Ammon's horn (tissue), 1 donor: ENCODE measurements around the gene AP1S3.

Experiments
- DNase-seq: peaks from one replicate; pipeline ENCODE4 v3.0.0-alpha.2; 2016; ENCODE audit warnings: low spot score

The AP1S3 gene

DNA sequence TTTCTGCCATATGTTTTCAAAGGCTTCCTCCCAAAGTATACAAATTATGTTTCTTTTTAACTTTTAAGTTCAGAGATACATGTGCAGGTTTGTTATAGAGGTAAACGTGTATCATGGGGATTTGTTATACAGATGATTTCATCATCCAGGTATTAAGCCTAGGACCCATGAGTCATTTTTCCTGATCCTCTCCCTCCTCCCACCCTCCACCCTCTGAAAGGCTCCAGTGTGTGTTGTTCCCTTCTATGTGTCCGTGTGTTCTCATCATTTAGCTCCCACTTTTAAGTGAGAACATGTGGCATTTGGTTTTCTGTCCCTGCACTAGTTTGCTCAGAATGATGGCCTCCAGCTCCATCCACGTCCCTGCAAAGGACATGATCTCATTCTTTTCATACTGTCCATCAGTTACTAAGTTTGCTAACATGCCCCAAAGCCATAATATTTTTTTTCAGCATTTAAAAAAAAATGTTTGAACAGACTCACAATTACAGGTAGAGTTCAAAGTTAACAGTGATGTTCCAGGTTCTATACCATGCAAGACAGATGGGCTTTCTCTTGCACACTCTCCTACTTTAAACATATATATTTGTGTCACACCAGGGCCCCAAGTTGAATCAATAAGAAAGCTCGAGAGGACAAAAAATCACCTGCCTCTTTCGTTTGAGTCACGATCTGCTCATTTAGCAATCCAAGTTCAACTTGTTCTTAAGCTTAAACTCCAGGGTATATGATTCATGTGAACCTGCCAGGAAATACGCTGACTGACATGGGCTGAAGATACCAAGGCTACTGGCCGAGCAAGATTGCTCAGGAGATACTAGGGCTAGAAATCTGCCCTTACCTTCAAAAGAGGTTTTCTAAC lies 77.6 kb downstream of the AP1S3 start:
- no peak for DNase-seq

DNA sequence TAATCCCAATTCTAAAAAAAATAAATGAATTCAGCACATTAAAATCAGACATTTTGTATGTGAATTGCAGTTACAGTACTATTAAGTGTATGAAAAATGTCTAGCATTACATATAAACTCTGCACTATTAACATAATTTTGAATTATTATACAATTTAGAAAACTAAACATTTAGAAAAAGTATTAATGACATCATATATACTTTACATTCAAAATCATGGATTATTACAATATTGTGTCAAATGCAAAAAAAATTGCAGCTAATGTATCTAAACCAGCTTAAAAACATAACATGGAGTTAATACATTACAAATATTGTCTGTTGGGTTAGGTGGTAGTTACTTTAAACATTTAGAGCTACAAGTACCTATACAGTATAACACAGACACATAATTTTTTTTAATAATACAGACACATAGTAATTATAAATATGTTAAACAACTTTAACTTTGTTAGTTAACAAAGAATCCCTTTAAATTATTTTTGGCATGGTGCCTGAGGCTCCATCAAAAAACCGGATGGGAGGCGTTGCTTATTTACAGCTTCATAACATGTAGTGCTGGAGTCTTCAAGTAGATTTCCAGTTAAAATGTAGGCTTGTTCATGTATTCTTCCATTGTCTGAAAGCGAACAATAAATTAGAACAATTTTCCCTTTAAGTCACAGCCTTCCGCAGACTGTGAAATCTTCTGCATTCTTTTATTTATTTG lies 79.1 kb downstream of the AP1S3 start:
- no peak for DNase-seq

DNA sequence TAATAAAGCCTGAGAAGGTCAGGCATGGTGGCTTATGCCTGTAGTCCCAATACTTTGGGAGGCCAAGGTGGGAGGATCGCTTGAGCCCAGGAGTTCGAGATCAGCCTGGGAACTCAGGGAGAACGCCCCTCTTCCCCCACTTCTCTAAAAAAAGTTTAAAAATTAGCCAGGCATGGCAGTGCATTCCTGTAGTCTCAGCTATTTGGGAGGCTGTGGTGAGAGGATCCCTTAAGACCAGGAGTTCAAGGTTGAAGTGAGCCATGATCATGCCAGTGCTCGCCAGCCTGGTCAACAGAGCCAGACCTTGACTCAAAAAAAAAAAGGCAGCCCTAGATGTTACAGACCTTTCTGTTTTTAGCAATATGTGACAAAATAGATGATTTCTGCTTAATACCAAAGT lies 83.4 kb downstream of the AP1S3 start:
- no peak for DNase-seq

- no peak for DNase-seq
These were observed 86.4 kb downstream of the AP1S3 start for GRCh38 chr2:223751012-223751411.

DNA sequence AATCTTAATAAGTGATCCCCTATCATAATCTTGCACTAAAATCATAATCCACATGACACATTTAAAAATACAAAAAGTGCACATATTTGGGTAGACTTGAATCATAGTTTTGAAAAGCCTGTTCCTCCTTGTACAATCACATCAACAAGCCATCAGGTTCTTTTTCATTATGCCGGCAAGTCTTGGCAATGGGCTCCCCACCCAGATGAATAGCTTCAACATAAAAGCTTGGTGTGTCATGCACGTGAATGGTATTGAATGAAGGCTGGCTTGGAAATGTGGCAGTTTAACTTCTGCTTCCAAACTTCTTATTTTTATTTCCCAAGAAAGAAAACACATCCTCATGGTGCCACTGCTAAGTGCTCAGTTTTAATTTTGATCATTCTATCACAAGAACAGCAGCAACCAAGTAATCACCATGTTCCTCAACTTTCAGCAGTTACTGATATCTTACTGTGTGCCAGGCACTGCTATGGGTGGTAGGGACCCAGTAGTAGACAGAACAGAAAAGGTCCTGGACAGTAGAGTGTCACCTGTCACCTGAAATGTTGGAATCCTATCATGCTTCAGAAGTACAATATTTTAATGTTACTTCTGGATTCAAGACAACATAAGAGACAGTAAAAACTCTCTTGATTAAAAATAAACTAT lies 89.9 kb downstream of the AP1S3 start:
- no peak for DNase-seq

- no peak for DNase-seq
These were observed 90.8 kb downstream of the AP1S3 start for GRCh38 chr2:223746611-223747010.

- DNase-seq, result no peak
These were observed 92.8 kb downstream of the AP1S3 start for GRCh38 chr2:223744580-223744979.

DNA sequence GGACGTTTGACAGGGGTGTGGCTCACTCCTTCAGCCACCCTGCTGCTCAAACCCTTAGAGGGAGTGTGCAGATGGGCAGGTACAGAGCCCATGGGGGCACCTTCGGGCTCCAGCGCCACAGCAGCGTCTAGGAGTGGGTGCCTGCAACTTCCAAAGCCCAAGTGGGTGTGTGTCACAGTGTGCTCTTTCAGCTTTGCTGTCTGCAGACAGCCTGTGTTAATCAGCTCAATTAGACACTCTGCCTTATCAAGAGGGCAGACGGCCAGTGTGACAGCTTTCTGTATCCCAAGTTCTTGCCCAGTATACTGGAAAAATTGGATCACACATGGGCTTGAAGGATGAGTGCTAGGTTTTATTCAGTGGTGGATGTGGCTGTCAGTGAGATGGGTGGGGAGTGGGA lies 96.7 kb downstream of the AP1S3 start:
- DNase-seq, result no peak

DNA sequence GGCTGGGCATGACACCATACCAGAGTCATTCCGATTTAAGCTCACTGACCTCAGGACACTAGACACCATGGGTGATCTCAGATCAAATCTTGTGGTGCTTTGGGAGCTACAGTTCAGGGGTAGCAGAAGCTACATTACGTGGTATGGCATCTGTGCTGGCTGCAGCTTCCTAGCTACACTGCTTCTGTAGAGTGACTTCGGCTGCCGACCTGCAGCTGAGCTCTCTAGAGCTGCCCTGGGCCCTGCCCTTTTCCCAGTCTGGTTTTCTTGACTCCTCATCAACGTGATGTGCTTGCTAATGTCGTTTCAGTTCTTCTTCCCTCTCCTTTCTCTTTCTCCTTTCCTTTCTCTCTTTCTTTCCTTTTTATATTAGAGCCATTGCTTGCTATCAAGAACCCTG lies 100.2 kb downstream of the AP1S3 start:
- DNase-seq, result no peak

- no peak for DNase-seq
These were observed 100.9 kb downstream of the AP1S3 start for GRCh38 chr2:223736488-223736887.

- DNase-seq, result no peak
These were observed 101.6 kb downstream of the AP1S3 start for GRCh38 chr2:223735659-223736244.

DNA sequence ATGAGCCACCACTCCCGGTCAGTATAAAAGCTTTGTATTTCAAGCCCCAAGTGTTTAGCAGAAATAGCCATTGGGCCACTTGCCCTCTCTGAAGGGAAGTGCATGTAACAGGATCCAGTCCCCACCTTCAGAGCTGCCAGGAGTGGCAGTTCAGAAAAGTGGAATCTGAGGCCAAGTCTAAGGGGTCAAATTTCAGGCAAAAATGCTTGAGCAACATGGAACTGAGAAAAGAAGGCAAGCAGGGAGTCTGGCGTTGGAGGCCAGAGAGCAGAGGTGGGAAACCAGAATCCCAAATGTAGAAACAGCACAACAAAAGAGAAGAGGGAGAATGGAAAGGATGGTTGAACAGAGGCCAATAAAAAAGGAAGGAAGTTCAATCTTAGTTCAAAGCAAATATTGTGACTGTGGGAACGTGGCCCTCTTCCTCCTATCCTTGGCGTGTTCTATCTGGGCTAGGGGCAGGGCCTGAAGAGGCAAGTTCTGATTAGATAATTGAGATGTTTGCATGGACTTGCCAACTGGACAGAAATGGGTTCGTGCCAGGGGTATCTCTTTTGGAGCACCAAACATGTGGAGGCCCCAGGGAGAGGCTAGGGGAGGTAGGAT lies 102.2 kb downstream of the AP1S3 start:
- DNase-seq, result no peak

GRCh38 chr2:223734346-223734745 lies 103.0 kb downstream of the AP1S3 start:
- no peak for DNase-seq

GRCh38 chr2:223732346-223732745 lies 105.0 kb downstream of the AP1S3 start:
- no peak for DNase-seq

DNA sequence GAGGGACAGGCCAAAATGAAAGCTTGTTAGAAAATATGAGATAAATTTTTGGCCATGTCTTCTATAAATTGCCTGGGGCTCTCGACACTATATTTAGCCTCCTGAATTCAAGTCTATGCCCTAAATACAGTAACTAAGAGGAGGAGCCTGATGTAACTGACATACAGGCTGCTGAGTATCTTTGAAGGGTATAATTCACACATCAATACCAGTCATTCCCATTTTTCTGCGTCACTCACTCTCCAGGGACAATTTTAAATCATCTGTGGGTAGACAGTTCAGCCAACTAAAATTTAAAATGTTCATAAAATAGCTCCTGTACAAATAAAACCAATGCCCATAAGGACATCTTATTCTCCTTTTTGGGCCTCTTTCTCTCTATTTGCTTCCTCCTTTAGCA lies 105.9 kb downstream of the AP1S3 start:
- no peak for DNase-seq

- no peak for DNase-seq
These were observed 107.6 kb downstream of the AP1S3 start for GRCh38 chr2:223729781-223730180.

GRCh38 chr2:223727562-223727961 lies 109.8 kb downstream of the AP1S3 start:
- DNase-seq, result peak; percentile 54

DNA sequence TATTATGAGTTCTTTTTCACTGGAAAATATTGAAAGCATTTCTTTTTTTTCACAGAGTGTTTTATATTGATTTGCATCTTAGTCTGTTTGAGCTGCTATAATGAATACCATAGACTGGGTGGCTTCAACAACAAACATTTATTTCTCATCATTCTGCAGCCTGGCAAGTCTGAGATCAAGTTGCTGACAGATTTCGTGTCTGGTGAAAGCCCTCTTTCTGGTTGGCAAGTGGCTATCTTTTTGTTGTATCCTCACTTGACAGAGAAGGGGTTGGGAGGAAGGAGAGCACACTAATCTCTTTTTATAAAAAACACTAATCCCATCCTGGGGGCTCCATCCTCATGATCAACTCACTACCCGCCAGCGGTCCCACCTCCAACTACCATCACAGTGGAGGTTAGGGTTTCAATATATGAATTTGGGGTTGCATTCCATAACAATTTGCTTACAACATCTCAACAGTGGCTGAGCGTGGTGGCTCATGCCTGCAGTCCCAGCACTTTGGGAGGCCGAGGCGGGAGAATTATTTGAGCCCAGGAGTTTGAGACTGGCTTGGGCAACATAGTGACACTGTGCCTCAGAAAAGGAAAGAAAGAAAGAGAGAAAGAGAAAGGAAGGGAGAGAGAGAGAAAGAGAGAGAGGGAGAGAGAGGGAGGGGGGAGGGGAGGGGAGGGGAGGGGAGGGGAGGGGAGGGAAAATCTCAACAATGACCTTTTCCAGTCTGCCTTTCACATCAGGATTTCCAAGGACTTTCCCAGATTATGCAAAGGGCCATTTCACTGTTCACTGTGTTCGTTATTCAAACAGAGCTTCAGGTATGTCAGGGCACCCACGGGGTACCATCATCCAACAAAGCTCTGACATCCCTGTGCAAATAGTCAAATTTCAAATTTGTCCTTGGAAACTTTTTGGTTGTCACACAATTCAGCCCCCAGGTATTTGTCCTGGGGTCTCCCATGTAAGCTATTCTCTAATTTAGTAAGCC lies 111.1 kb downstream of the AP1S3 start:
- no peak for DNase-seq

DNA sequence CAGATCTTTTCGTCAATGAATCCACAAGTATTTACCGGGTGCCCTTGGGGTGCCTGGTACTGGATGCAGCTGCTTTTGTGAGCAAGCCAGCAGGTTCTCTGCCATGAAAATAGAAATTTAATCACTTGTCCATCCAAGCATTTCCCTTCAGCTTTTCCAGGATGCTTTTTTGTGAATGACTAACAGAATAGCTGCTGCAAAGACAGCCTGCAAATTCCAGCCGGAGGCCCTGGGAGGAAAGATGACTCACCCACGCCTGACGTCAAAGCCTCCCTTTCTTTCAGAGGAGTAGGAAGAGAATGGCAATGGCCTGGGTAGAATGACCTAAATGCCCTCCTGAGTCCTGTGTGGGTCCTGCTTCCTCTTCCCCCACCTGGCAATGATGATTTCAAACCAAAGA lies 111.9 kb downstream of the AP1S3 start:
- DNase-seq, result peak; percentile 86

DNA sequence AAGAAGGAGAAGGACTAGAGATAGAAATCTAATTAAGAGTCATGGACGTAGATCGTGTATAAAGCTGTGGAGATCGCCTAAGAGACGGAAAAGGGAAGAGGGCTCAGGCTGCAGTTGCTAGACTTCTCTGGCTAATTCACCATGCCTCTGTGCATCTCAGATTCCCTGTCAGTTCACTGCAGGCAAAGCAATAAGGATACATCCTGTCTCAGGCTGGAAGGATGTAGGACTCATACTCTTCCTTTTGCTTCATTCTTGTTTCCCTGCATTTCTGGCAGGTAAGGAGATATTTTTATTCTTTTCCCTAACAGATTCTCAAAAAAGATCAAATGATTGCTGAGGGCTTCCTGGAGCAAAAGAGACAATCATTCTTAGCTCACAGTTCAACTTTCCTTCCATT lies 112.5 kb downstream of the AP1S3 start:
- no peak for DNase-seq

GRCh38 chr2:223723954-223724411 lies 113.4 kb downstream of the AP1S3 start:
- DNase-seq, result no peak
